Effector CD4-positive, alpha-beta T cell (primary cell): ENCODE results near the gene SLC16A12.
"Not testable (repeated sequence)": the region's sequence is repeated elsewhere in the genome, so short reads cannot be mapped to it uniquely, and the experiment has no call there.

Experiments
- DNase-seq: peaks from one replicate; pipeline ENCODE4 v3.0.0-alpha.2; 2020

SLC16A12 gene

DNA sequence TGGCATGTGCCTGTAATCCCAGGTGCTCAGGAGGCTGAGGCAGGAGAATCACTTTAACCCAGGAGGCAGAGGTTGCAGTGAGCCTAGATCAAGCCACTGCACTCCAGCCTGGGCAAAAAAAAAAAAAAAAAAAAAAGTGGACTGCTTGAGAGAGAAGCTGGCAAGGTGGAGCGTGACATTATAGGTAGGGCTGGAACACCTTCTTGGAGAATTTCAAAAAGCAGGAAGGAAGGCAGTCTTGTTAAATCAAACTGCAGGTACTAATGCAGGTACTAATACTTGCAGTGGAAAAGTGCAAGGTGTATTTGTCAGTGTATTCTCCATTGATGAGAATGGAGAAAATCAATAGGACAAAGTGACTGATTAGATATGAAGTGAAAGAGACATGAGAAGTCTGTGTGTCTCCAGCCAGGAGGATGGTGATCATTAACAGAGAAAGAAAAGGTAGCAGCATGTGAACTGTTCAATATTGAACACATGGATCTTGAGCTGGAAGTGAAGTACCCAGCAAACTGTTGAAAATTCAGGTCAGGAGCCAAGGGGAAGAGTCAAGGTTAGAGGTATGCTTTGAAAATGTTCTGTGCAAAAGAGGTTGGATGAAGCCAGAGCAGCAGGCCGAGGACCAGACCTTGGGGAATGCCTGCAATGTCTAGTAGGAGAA is 12.6 kb upstream of the SLC16A12 start:
- no peak for DNase-seq

DNA sequence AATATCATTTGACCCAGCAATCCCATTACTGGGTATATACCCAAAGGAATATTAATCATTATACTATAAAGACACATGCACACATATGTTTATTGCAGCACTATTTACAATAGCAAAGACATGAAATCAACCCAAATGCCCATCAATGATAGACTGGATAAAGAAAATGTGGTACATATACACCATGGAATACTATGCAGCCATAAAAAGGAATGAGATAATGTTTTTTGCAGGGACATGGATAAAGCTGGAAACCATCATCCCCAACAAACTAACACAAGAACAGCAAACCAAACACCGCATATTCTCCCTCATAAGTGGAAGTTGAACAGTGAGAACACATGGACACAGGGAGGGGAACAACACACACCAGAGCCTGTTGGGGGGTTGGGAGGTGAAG is 11.3 kb upstream of the SLC16A12 start:
- DNase-seq: not testable (repeated sequence)

DNA sequence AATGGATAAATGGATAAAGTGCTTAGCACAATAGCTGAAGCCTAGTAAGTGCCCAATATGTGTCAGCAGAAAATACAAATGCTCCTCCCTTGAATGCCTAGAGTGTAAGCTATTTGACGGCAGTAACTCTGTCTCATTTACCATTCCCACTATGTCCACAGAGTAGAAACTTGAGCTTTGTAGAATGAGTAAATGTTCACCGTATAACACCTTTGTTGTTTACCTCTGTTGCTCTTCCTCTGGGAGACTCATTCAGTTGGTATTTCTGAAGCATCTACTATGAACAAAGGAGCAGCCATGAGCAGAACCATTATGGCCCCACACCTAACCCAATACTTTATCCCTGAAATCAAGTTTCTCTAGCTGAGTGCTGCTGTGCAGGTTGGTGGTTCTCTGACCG is 8.4 kb upstream of the SLC16A12 start:
- DNase-seq: no peak

DNA sequence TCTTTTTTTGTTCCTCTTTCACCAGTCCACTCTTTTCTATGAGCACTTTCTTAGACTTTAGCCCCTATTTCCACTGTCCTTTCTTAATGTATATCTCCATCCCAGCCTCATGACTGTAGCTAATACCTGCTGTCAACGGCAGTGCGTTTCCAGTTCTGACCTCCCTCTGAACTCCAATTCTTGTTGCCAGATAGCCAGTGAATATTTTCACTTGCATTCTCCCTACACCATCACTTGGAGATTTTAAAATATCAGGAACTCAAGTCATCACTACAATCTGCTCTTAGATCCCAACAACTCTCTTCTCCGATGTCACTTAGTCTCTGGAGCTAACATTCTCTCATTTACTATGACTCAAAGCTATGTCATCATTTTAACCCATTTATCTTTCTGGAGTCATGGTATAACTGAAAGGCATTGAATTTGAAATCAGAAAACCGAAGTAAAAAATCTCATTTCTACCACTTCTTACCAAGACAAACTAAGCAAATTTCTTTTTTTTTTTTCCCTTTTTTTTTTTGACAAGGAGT is 5.1 kb upstream of the SLC16A12 start:
- DNase-seq: no peak

DNA sequence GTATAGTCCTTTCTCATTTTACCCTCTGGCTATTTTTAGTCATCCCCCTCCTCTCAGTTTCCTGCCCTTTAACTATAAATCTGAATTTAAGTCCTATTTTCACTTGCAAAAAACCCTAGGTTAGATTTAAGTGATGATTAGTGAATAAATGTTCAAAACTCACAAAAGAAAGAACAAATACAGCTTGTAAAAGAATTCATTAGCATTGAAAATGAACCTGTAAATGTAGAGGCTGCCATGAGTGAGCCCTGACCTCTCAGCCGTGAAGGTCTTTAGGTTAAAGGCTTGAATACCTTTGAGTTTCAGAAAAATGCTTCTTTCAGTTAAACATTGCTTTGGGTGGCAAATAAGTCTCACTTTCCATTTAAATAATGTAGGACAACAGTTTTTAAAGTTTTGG is 2.0 kb upstream of the SLC16A12 start:
- DNase-seq: no peak

DNA sequence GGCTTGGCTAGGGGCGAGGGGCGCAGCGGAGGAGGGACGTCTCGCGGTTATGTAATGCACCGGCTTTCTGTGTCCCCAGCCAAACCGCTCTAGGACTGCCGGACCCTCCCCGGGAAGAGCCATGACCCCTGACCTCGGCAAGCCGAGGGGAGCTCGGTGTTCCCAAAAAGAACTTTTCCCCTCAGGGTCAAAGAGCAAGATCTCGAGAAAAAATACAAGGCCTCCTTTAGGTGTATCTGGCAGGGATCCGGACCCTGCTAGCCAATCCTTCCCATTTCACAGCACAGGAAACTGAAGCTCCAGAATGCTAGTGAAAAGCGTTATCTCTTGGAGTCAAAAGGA is 590 bp upstream of the SLC16A12 start:
- DNase-seq: no peak

DNA sequence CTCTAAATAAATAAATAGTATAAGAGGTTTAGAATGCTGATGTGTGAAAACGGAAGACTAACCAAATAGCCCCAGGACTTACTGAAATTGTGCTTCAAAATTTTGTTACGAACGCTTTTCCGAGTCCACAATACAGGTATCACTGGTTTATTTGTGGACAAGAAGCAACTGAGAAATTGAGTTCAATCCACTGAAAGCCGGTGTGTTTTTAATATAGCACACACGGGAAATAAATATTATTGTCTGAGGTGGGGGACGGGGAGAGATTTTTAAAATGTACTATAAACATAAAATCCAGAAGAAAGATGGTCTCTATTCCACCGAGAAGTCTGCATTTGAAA is 598 bp downstream of the SLC16A12 start:
- no peak for DNase-seq

DNA sequence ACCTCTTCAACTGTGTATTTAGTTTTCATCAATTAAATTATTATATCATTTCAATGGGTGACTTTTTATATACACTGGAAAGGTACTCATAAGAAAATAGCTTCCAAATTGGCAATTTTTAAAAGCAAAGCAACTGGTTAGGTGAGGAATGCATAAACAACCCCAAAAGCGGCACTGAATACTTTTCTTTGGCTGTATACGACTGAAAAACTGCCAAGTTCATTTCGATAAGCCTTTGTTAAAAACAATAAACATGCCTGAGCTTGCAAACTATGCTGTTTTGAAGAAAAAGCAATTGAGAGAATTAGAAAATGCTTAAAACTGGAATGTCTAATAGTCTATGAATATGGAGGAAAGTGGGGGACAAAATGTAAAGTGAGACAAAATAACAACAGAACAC is 2.9 kb downstream of the SLC16A12 start:
- no peak for DNase-seq

DNA sequence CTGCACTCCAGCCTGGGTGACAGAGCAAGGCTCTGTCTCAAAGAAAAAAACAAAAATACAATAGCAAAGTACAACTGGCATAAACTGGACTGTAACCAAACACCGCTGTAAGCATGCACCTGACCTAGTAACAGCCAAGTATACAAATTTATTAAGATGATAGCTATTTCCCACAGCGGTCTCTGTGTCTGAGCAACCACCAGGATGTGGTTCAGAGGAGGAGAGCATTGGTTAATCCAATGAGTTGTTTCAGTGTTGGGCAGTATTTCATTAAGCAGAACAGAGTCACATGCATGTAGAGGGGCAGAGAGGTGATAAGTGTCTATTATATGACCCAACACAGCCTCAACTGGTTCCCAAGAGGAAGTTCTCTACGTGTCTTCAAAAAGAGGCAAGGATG is 4.0 kb downstream of the SLC16A12 start:
- no peak for DNase-seq

DNA sequence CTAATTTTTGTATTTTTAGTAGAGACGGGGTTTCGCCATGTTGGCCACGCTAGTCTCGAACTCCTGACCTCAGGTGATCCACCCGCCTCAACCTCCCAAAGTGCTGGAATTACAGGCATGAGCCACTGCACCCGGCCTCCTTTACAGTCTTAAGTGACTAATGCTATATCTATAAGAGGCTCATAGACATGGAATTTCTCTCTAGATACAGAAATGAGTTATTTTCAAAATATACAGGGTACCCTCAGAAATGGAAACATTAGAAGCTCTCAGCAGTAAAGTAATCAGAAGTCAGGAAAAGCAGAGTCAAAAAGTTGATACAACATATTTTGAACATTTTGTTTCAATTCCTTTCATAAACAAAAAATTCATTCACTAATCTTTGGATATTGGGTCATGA is 5.7 kb downstream of the SLC16A12 start:
- DNase-seq: not testable (repeated sequence)

DNA sequence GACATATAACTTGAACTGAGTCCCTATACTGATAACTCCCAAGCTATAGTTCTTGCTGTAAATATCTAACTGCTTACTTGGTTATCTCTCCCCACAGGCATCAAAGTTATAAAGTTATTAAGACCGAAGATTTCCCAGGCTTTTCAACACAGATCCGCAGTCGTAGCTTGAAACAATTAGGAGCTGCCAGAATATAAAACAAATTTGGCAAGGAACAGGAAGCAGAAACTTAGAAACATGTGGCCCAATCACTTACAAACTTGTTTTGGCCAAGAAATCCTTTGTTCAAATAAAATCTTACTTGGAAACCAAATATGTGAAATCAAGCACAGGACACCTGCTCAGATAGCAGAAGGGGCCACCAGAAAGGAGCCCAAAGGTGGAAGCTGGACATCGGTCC is 9.0 kb downstream of the SLC16A12 start:
- DNase-seq: no peak

DNA sequence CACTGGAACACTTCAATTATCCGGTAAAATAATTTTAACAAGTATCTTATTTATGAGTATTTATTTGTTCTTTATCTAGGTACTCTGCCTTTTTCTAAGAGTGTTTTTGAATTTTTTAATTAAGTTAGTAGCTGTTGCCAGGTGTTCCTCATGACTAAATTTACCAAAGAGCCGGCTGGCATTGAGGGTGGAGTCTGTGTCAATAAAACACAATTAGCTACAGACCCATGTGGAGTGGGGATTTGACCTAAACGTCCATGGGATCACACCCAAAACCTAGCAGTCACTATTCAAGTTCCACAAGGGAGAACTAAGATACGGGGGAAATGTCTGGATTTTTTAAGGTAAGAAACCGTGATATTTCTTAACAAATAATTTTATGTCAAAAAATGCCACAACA is 9.8 kb downstream of the SLC16A12 start:
- DNase-seq: no peak

DNA sequence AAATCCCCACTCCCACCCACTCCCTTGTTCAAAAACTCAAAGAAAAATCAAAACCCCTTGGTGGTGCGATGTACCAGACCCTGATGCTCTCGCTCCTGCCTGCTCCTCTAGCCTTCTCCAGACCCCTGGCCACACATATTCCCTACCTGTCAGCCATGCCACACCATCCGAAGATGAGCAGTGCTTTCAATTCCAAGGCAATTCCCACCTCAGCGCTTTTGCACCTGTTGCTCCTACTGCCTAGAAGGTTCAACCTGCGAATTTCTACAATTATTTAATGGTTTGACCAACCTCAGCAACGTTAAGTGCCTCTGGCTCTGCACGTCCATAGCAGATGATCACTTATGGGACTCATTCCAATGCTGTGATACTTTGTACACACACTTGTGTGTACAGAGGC is 11.1 kb downstream of the SLC16A12 start:
- DNase-seq: no peak

DNA sequence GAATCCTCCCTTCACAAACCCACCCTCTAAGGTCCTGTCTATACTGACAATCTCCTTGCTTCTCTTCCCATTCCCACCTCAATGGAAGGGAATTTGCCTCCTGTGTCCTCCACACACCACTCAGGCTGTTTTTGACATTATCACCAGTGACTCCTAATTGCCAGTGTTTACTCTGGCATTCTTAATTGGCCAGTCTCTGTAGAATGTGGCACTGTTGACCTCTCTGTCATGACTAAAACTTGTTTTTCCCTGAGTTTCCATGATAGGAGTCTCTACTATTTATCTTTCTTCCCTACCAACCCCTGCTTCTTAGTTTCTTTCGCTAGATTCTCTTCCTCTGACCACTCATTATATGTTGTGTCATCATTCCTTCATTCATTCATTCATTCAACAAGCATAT is 12.1 kb downstream of the SLC16A12 start:
- DNase-seq: no peak

DNA sequence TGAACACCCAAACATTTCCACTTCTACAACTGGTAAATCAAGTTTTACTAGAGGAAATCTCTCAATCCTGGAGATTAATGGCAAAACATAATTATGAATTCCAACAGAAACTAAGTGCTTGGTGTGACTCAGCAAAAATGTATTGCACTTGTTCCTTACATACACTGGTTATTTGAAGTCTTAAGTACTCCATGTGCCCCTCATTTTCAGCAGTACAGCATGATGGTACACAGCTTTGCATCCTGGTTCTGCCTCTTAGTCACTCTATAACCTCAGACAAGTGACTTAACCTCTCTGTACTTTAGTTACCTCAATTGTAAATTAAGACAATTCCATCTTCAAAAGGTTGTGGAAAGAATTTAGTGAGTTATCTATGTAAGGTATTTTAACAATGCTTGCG is 12.9 kb downstream of the SLC16A12 start:
- no peak for DNase-seq

DNA sequence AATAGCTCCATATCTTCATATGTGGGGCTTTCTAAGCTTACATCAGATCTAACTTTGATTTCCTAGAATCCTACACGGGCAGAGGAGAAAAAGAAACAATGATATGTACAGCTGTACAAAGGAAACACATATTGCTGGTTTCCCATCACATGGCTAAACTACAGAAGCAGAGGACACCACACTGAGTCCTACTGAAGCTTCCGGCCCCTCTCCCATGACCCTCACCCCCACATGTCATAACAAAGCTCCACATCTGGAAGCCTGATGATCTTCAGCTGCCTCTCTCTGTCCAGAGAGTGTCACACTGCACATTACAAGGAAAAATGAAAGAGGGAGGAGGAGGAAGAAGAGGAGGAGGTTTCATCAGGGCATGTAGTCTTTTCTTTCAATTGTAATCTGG is 14.0 kb downstream of the SLC16A12 start:
- DNase-seq: no peak

DNA sequence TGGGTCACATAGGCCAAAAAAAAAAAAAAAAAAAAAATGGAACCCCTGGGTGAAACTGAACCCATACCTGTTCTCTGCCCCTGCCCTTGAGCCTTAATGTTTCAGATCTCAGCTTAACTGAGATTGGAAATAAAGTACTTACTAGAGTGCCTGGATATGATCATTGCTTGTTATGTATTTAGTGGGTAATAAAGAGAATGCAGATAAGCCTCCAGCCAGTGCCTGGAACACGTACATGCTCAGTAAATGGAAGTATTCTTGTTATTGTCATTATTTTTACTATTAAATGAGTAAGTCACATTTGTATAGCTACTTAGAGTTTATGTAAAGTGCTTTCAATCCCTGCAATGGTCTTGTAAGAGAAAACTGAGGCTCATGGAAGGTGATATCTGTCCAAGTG is 14.7 kb downstream of the SLC16A12 start:
- DNase-seq: no peak

DNA sequence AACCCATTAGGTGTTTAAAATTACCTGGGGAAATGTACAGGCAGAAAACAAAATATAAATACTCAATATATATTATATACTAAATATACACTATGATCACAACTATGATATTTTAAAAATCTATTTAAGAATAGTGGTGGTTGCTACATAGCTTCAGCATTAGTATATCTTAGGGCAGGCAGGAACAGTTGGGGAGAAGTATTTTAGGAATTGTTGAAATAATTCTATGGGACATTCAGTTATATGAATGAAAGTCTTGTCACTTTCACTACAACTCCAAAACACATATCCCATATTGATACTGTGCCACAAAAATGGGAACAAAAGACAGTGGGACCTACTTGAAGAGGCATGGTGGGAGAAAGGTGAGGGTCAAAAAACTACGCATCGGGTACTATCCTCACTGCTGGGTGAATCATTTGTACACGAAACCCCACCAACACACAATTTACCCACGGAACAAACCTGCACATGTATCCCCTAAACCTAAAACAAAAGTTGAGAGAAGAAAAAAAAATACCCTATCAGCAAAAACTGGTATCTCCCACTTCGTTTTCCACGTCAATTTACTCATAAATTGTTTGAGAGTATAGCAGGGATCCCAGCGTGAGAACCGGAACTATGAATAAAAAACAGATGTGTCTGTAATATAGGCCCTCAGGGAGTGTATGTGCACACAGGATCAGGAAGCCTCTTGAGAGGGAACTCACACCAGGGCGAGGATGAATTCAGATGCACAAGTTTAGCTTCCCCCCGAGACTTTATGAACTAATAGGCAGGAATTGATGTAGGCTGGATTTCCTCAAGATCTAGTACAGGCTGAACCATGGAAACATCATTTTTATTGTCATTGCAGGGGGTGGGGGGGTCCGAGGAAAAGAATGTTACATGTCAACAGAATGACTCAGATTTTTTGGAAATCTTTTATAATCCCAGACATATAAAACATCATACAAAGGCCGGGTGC is 16.2 kb downstream of the SLC16A12 start:
- no peak for DNase-seq

DNA sequence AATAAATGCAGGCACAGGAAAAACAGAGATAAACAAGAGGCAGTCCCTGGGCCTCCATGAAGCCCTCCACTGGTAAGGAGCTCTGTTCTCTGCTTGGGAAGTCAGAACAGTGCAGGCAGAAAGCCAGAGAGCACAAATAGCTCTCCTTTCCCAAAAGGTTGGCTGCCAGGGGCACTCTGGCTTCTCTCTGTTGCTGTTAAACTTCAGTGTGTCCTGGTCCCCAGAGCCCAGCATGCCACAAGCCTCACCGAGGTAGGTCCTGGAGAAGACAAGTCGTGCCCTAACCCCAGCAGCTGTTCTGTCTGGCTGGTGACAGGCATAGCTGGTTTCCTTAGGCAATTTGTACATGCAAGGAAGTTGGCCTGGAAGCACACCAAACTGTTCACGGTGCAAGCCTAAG is 17.3 kb downstream of the SLC16A12 start:
- no peak for DNase-seq

DNA sequence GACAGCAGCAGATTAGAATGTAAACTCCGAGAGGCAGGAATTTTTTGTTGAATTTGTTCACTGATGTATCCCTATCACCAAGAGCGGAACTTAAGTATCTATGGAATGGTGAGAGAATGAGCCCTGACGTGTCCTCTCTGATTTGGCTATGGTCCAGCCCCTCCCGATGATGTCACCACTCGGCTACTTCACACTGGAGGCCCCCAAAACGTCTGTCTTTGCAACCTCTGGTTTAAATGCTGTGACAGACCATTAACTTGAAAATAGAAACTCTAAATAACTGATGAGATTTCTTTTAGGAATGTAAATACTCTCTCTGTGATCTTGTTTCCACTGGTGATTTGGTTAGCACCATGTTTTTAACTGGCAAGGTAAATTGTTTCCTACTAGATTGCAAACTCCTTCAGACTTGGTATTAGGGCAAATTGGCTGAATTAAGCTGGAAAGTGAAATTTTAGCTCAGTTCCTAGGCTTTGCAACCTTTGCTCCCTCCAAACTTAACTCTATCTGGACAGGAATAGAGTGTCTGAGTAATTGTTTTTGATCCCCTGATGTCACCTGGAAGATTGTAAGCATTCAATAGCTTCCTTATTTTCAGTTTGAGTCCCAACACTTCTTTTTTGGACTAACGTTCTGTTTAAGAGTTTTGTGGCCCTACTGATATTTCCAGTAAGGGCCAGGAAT is 19.1 kb downstream of the SLC16A12 start:
- DNase-seq: no peak

DNA sequence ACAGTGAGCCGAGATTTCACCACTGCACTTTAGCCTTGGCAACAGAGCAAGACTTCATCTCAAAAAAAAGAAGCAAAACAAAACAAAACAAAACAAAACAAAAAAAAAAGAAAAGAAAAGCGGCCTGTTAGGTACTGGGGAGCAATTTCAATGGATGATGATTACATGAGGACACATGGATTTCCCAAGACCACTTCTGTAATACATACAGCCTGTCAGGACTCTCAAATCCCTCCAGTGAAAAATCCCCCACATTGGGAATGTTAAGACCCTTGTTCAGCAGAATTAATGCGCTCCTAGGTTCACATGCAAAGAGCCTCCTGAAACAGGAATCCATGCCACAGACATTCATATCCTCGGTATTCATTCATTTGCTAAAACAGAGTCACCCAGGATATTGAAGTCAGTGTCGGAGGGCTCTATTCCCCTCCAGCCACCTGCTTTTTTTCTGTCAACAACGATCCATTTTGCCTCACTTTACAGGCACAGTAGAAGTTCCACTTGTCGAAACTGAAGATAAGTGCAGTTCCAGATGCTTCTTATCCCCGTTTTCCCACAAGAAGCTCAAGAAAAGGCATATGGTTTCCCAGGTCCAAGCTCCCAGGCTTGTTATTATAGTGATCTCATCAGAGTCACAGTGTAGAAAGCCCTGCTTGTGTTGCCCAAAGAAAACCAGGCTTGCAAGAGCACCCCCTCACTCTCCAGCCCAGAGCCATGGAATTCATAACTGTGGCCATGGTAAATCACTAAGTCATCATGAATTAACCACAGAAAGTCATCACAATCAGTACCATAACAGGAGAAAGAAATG is 20.2 kb downstream of the SLC16A12 start:
- DNase-seq: no peak

DNA sequence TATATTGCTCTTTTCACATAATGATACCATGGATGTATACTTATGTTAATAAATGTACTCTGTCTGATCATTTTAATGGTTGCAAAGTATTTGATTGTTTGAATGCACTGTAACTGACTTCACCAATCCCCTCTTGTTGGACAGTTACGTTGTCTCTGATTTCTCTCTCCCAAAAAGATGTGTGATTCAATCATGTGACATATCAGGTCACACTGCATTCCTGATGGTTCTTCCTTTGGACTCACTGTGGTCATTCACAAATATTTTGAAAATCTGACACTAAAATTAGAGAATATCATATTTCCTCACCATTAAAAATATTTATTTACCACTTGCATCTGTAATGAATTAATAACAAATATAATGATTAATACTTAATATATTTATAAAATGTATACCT is 22.2 kb downstream of the SLC16A12 start:
- no peak for DNase-seq
